SU-DHL-6 (cell line): ENCODE results near the gene KCNC3.

Source experiments
- EZH2phosphoT487 ChIP-seq: fragments of 200-600 bp; sonication (generic), shearing (Covaris generic); conservative IDR thresholded peaks from 2 replicates; pipeline ENCODE4 v1.6.1; 2018; ENCODE audit warnings: mild to moderate bottlenecking, antibody characterized with exemption, low read length, moderate library complexity, mixed read lengths
- TF ChIP-seq, protein P1 (sequence below): fragments of 200-600 bp; sonication (generic); IDR thresholded peaks from one replicate; pipeline ENCODE4 v1.5.1; 2017; ENCODE audit warnings: antibody characterized with exemption, mild to moderate bottlenecking, low read length, moderate library complexity; ENCODE audit not compliant: insufficient read depth, poor library complexity, severe bottlenecking

DNA sequence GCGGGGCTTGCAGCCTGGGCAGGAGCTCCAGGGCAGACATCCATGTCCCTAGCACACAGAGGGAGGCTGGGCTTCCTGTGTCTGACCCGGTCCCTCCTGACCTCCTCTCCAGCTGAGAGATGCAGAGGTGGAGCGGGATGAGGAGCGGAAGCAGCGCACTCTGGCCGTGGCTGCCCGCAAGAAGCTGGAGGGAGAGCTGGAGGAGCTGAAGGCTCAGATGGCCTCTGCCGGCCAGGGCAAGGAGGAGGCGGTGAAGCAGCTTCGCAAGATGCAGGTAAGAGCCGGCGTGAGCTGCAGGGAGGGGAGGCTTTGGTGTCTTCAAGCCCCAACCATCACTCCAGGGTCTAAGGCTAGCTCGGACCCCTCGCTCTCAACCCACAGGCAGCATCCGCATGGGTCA lies 38.4 kb downstream of the KCNC3 start:
- TF ChIP-seq, protein P1, sequence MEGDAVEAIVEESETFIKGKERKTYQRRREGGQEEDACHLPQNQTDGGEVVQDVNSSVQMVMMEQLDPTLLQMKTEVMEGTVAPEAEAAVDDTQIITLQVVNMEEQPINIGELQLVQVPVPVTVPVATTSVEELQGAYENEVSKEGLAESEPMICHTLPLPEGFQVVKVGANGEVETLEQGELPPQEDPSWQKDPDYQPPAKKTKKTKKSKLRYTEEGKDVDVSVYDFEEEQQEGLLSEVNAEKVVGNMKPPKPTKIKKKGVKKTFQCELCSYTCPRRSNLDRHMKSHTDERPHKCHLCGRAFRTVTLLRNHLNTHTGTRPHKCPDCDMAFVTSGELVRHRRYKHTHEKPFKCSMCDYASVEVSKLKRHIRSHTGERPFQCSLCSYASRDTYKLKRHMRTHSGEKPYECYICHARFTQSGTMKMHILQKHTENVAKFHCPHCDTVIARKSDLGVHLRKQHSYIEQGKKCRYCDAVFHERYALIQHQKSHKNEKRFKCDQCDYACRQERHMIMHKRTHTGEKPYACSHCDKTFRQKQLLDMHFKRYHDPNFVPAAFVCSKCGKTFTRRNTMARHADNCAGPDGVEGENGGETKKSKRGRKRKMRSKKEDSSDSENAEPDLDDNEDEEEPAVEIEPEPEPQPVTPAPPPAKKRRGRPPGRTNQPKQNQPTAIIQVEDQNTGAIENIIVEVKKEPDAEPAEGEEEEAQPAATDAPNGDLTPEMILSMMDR: no peak
- no peak for TF ChIP-seq EZH2phosphoT487
